ENCODE measurements around the gene CMTR1.
"Not testable (repeated sequence)": the region's sequence is repeated elsewhere in the genome, so short reads cannot be mapped to it uniquely, and the experiment has no call there.

The CMTR1 gene

DNA sequence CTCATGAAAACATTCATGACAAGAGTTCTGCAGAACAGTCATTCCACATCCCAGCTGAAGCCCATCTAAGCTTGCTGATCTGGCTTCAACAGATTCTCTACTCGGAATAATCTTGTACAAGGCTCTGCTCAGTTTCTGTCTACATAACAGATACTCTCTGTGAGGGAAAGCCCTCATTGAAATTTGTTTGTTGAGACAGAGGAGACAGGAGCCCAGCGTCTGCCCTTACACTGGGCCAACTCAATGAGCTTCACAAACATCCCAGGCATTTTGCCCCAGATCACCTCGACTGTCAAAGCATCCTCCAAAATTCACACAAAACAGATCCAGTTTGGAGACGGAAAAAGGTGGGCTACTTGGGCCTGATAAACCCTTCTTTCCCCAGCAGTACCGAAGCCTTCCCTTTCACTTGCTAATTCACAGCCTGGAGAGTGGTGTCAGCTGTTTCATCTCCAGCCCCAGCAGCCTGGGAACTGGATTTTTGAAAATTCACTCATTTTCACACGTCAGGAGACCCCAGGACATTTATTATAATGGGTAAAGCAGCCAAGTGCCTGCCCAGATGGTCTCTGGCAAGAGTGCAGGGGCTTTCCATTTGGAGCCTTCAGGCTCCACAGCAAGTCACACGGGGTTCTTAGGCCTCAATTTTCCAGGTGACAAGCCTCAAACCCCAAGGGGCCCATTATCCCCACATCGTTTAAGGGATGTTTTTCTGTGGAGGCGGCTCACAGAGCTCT lies 59.4 kb downstream of the CMTR1 start:
- H3K4me3 ChIP-seq (ENCODE audit: low read length) = no peak overlapping the region
- peaks cover 2% of the 10 kb centered on the region for H3K4me1 ChIP-seq (ENCODE audit: control insufficient read depth, insufficient read depth, low read length)
- no peak overlapping the region for H3K27ac ChIP-seq (ENCODE audit: low read depth, low read length)
- no peaks in the 10 kb centered on the region for H3K27me3 ChIP-seq (ENCODE audit: control insufficient read depth, insufficient read depth, low read length)
- H3K36me3 ChIP-seq (ENCODE audit: control insufficient read depth, insufficient read depth, low read length) = peaks cover 4% of the 10 kb centered on the region
- H3K9ac ChIP-seq (ENCODE audit: low read length) = no peak overlapping the region

DNA sequence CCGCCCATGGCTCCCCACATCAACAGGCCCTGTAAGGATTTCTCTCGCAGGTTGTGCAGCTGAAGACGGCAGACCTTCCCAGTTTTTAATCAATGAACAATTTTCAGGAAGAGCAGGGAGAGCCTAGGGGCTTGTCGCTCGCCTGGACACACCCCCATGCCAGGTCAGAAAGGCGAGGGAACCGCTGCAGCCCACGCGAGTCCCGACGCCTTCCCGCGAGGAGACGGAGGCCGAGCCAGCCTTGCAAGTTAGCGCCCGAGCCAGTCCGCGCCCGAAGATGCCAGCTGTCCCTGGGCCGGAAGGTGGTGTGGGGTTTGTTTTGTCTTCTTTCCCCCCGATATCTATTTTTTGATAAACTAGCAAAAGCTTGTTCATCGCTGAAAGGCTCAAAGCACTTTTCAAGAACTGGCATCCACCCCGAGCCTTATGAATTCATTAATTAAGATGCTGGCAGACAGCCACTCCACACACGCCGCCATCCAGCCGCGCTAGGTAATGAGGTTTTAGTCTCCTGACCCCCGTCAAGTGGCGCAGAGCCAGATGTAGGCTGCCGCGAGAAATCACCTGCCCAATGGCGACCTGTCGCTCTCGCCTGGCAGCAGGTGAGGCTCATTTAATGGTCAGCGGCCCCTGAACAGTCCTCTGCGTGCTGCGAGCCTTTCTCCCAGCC lies 60.1 kb downstream of the CMTR1 start:
- Histone ChIP-seq H3K27ac (ENCODE audit: low read depth, low read length) (no peak overlapping the region), H3K27me3 (ENCODE audit: control insufficient read depth, insufficient read depth, low read length) (no peaks in the 10 kb centered on the region), H3K4me3 (ENCODE audit: low read length) (no peak overlapping the region), H3K4me1 (ENCODE audit: control insufficient read depth, insufficient read depth, low read length) (peaks cover 2% of the 10 kb centered on the region), H3K9ac (ENCODE audit: low read length) (no peak overlapping the region), H3K36me3 (ENCODE audit: control insufficient read depth, insufficient read depth, low read length) (peaks cover 4% of the 10 kb centered on the region)

DNA sequence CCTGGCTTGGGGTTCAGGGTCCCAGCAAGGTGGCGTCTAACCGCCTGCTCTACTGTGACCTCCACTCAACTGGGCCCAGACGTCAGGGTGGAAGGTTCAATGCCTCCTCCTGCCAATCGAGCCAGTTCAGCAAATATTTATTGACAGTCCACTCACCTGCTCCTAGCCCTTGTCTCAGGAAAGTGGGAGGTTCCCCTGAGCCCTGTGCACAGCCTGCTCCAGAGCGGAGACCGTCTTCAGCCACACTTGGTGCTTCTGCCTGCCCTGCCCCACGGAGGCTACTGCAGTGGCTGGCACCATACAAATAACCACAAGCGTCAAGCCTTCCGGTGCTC lies 60.6 kb downstream of the CMTR1 start:
- no peak overlapping the region for H3K27ac ChIP-seq (ENCODE audit: low read depth, low read length)
- H3K4me1 ChIP-seq (ENCODE audit: control insufficient read depth, insufficient read depth, low read length) = peaks cover 2% of the 10 kb centered on the region
- H3K36me3 ChIP-seq (ENCODE audit: control insufficient read depth, insufficient read depth, low read length) = no peaks in the 10 kb centered on the region
- H3K4me3 ChIP-seq (ENCODE audit: low read length) = no peak overlapping the region
- no peak overlapping the region for H3K9ac ChIP-seq (ENCODE audit: low read length)
- no peaks in the 10 kb centered on the region for H3K27me3 ChIP-seq (ENCODE audit: control insufficient read depth, insufficient read depth, low read length)

DNA sequence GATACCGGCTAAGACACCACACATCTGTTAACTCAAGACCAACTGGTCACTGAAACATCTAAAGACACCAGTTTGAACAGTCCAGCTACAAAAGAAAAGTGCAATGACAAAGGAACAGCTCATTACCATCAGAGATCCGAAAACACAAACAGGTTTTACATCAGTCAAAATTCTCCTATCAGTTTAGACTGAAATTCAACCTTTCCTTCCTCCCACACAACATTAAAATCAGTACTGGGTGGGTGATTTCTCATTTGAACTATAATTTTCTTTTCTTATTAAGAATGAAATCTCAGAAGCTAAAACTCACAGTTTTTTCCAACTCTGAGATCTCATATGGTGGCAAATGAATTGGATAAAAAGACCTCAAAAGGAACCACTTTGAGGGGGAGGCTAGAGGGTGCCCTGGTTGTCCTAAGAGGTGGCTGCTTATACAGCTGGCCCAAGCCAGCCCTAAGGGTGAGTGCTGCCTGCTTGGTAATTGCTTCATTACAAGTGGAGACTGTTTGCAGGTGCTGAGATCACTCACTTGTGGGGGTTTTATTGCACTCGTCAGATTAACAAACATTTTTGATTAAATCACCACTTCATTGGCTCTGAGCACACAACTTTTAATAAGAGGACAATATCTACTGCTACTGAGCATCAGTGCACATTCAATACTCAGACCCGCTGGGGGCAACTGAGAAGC lies 62.4 kb downstream of the CMTR1 start:
- Histone ChIP-seq H3K4me1 (ENCODE audit: control insufficient read depth, insufficient read depth, low read length) (no peaks in the 10 kb centered on the region), H3K4me3 (ENCODE audit: low read length) (no peak overlapping the region), H3K27me3 (ENCODE audit: control insufficient read depth, insufficient read depth, low read length) (no peaks in the 10 kb centered on the region), H3K27ac (ENCODE audit: low read depth, low read length) (no peak overlapping the region), H3K9ac (ENCODE audit: low read length) (no peak overlapping the region), H3K36me3 (ENCODE audit: control insufficient read depth, insufficient read depth, low read length) (no peaks in the 10 kb centered on the region)

DNA sequence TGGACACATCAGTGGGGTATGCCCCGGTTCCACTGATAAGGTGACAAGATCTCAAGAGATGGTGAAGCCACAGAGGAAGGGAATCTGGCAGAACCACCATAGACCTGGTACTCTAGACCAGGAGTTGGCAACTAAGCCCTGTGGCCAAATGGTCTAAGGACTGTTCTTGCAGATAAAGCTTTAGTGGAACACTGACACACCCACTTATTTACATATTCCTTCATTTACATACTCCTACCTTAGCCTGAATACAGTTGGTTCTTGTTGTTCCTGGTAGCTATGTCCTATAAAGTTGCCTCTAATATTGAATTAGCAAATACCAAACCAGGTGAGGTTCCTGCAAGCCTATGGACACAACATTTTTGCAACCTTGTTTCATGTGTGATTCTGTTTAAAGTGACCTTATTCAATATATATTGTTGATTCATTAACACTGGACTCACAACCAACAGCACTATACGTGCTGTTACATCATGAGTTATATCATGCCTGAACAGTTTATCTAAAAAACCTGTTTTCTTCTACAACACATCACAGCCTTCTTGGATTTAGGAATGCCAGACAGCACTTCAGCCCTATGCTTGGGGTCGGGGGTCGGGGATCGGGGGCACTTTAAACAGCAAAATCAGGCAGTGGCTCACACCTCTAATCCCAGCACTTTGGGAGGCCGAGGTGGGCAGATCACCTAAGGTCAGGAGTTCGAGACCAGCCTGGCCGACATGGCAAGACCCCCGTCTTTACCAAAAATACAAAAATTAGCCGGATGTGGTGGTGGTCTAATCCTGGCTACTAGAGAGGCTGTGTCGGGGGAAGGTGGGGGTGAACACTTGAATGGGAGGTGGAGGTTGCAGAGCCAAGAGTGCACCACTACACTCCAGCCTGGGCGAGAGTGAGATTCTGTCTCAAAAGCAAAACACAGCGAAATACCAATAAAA lies 64.2 kb downstream of the CMTR1 start:
- no peak overlapping the region for H3K27ac ChIP-seq (ENCODE audit: low read depth, low read length)
- H3K27me3 ChIP-seq (ENCODE audit: control insufficient read depth, insufficient read depth, low read length) = no peaks in the 10 kb centered on the region
- no peaks in the 10 kb centered on the region for H3K36me3 ChIP-seq (ENCODE audit: control insufficient read depth, insufficient read depth, low read length)
- H3K9ac ChIP-seq (ENCODE audit: low read length) = no peak overlapping the region
- H3K4me1 ChIP-seq (ENCODE audit: control insufficient read depth, insufficient read depth, low read length) = no peaks in the 10 kb centered on the region
- H3K4me3 ChIP-seq (ENCODE audit: low read length) = no peak overlapping the region

DNA sequence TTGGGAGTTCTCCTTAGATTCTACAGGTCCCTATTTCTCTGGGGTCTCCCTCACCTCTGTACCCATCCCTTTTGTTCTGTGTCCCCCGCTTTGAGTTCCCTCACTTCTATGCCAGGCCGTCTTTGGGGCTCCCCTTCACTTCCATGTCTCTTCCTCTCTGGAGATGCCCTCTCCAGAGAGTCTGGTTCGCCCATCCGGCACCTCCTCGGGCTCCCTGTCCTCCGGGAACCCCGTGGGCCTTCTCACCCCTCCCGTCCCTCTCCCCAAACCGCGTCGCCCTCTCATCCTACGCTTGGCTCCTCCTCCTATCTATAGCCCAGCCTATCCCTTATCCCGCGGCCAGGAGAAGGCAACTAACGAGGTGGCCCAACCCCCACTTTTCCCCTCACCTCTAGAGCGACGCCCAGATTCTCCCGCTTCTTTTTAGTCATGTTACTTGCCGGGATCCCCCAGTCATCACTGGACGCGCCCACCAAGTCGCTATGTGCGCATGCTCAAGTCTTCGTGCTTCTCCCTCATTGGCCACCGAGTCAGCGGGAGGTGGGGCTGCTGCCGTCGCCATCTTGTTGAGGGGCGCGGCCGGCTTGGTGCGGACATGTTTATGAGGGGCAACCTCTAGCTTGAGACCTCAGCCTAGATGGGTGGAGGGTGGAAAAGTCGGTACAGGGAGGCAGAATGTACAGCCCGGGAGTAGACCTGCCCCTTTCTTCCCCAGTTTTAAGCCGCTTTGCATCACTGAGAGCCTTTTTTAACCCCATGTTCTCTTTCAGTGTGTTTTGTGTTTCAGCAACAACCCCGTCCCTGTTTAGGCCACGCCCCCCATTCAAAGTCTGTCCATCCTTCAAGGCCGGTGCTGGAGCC lies 66.6 kb downstream of the CMTR1 start, which contains the start of gene CCDC167:
TSS of gene CCDC167 (minus strand) at position 461 of the 861 bp plus-strand sequence. CDS start at position 431, 30 bp downstream.
- Histone ChIP-seq H3K27me3 (ENCODE audit: control insufficient read depth, insufficient read depth, low read length) (no peaks in the 10 kb centered on the region), H3K9ac (ENCODE audit: low read length) (peak within 1 kb of the TSS; percentile 38), H3K36me3 (ENCODE audit: control insufficient read depth, insufficient read depth, low read length) (no peaks in the 10 kb centered on the region), H3K4me3 (ENCODE audit: low read length) (peak within 1 kb of the TSS; percentile 91), H3K27ac (ENCODE audit: low read depth, low read length) (peak within 1 kb of the TSS; percentile 27), H3K4me1 (ENCODE audit: control insufficient read depth, insufficient read depth, low read length) (no peaks in the 10 kb centered on the region)

DNA sequence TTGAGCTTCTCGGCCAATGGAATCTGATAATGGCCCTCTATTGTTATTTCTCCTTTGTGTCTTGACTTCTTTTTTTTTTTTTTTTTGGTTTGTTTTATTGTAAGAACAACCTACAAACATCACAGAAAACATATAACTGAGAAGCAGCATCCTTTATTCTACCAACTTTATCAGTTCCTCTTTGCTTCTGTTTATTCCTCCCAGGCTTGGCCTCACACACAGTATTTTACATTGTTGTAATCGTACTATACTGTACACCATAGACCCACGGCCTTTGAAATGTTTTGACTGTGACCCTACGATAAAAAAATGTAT lies 67.2 kb downstream of the CMTR1 start:
- Histone ChIP-seq H3K27me3 (ENCODE audit: control insufficient read depth, insufficient read depth, low read length) (no peaks in the 10 kb centered on the region), H3K9ac (ENCODE audit: low read length) (no peak overlapping the region), H3K4me3 (ENCODE audit: low read length) (peak overlapping the region; percentile 91)

DNA sequence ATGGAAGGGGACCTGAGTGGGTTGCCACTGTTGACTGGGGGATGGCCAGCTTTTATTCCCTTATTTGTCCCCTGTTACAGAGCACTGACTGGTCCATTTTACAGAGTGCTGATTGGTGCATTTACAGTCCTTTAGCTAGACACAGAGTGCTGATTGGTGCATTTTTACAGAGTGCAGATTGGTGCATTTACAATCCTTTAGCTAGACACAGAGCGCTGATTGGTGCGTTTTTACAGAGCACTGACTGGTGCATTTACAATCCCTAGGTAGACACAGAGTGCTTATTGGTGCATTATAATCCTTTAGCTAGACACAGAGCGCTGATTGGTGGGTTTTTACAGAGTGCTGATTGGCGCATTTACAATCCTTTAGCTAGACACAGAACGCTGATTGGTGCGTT lies 67.9 kb downstream of the CMTR1 start:
- H3K9ac ChIP-seq (ENCODE audit: low read length); H3K4me1 ChIP-seq (ENCODE audit: control insufficient read depth, insufficient read depth, low read length): not testable (repeated sequence)

More for the DNA sequence above, 67.2 kb downstream of the CMTR1 start:
- Histone ChIP-seq H3K4me1 (ENCODE audit: control insufficient read depth, insufficient read depth, low read length) (no peaks in the 10 kb centered on the region), H3K36me3 (ENCODE audit: control insufficient read depth, insufficient read depth, low read length) (no peaks in the 10 kb centered on the region), H3K27ac (ENCODE audit: low read depth, low read length) (no peak overlapping the region)

DNA sequence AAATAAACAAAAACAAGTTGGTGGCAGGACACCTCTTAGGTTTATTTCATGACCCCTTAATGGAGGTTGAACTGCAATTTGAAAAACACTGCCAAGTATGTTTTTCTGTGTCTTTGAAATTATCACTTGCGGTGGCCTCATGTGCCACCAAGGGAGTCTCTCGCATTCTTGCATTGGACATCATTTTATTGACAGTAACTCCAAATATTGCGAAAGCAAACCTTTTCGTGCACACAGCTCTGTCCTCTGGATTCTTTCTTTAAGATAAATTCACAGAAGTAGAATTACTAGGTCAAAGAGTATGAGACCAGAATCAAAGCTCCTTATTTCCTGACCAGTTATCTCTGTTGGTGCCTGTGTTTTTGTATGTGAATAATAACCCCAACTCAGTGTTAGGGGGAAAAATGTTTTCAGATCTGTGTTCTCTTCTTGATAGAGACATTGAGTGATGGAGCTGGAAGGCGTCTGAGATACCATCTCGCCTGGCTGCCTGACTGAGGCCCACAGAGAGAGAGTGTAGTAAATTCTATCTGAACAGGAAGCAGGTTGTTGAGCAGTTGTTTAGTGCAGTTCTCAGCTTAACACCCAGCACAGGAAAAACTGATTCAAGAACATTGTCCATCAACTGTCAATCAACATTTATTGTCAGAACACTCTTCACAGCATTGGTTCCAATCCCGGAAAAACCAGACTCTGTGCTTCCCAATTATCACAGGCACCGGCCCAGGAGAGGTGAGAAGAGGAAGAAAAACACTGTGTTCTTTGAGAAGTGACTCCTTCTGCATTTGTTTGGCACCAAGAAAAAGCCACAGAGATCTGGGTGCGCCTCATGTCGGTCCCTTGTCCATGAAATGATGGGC lies 68.8 kb downstream of the CMTR1 start:
- H3K27ac ChIP-seq (ENCODE audit: low read depth, low read length) = no peak overlapping the region
- H3K4me3 ChIP-seq (ENCODE audit: low read length) = no peak overlapping the region
- no peaks in the 10 kb centered on the region for H3K36me3 ChIP-seq (ENCODE audit: control insufficient read depth, insufficient read depth, low read length)
- no peaks in the 10 kb centered on the region for H3K27me3 ChIP-seq (ENCODE audit: control insufficient read depth, insufficient read depth, low read length)
- H3K9ac ChIP-seq (ENCODE audit: low read length) = no peak overlapping the region
- no peaks in the 10 kb centered on the region for H3K4me1 ChIP-seq (ENCODE audit: control insufficient read depth, insufficient read depth, low read length)

More for the DNA sequence above, 67.9 kb downstream of the CMTR1 start:
- not testable (repeated sequence) for H3K27ac ChIP-seq (ENCODE audit: low read depth, low read length); H3K36me3 ChIP-seq (ENCODE audit: control insufficient read depth, insufficient read depth, low read length); H3K27me3 ChIP-seq (ENCODE audit: control insufficient read depth, insufficient read depth, low read length); H3K4me3 ChIP-seq (ENCODE audit: low read length)

DNA sequence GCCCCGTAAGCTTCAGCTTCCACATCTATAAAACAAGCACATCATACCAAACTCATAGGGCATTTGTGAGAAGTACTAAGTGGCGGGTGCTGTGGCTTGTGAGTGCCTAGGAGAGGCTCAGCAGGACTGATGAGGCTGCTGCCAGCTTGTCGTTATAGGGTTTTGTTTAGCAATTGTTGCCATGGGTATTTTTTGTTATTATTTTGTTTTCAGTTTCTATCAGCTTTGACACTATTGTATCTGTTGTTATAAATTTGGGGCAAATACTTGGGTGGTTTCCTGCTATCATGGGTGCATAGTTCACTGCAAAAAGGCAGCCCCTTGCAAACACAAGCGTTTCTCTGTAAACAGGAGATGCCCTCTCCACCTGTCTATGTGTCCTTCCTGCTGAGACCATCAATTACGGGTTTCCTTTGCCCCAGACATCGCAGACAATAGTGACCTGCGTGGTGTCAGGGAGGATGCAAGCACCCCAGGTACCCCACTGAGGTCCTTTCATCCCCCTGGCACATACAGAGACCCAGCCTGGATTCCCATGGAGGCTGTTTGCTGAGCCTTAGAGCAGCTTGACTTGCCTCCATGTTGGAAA lies 69.8 kb downstream of the CMTR1 start:
- no peaks in the 10 kb centered on the region for H3K27me3 ChIP-seq (ENCODE audit: control insufficient read depth, insufficient read depth, low read length)
- H3K4me3 ChIP-seq (ENCODE audit: low read length) = no peak overlapping the region
- no peak overlapping the region for H3K27ac ChIP-seq (ENCODE audit: low read depth, low read length)
- no peaks in the 10 kb centered on the region for H3K36me3 ChIP-seq (ENCODE audit: control insufficient read depth, insufficient read depth, low read length)
- H3K9ac ChIP-seq (ENCODE audit: low read length) = no peak overlapping the region
- H3K4me1 ChIP-seq (ENCODE audit: control insufficient read depth, insufficient read depth, low read length) = no peaks in the 10 kb centered on the region

Measured in rectal smooth muscle tissue (tissue), 1 donor.